Measurements from ENCODE around the gene BCOR. TPM values are rescaled to one million over a fixed set of nuclear protein-coding genes. Genes with fewer than 3 reads are reported as not detected.
A peak's percentile ranks its signal among the peaks of the same experiment; 100 is the strongest.

The BCOR gene
- total RNA-seq, 3 donors from 2014 or later: 11.7 to 28.1 (median 27.9) TPM

DNA sequence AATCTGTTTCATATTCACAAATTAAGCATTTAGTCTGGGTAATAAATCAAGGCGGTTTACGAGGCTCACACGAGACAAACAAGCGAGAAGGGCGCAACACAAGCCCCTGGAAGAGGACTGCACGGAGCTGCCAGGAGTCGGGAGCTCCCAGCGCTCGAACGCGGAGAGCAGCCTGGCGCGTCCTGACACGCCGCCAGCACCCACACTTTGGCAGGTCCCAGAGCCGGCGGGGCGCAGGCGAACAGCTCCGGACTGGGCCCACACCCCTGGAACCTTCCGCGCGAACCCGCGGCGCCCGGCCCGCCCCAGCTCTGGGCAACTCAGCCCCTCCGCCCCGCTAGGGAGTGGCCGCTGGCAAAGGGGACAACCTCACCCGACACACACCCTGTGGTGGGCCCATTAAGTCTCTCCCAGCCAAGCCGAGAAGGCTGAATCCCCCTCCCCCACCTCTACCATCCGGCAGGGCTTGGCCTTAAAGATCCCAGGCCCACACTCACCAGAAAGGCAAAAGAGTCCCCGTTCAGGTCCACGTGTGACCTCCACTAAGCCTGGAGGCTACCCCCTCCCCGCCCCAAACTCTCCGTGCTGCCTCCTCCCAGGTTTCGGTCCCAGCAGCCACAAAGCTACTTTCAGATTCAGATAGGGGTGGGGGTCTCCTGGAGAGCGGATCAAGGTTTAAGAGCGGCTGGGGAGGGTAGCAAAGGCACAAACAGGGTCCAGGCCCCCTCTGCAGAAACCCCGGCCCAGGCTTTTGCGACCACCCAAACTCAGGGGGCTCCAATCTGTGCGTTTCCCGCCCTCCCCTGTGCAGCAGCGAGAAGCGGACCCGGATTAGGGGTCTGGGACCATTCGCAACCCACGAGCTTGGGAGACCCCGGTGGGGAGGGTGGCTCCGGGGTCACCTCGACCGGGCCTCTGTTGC is 47.5 kb upstream of the BCOR start:
- no peak for DNase-seq (ENCODE audit: low spot score in 2 of 2)
- Histone ChIP-seq H3K27me3 (peaks cover 5 to 83% of the 10 kb centered on the region in 2 donors), H3K4me1 (peaks cover 4 to 5% of the 10 kb centered on the region in 2 donors), H3K4me3 (peak overlapping the region; percentile 46 to 75 (median 50)), H3K36me3 (no peaks in the 10 kb centered on the region), H3K9me3 (no peaks in the 10 kb centered on the region), H3K27ac (no peak overlapping the region)
- TF ChIP-seq POLR2AphosphoS5 (IDR thresholded peaks at IDR 0.05) (no peak), CTCF (IDR thresholded peaks at IDR 0.05) (no peak), POLR2A (IDR thresholded peaks at IDR 0.05) (no peak)
- intact Hi-C loops (cut with DNase I; ENCODE audit: low total_unique reads): no loop called here

GRCh38 chrX:40144576-40144975 is 46.8 kb upstream of the BCOR start:
- intact Hi-C loops (cut with DNase I; ENCODE audit: low total_unique reads): no loop called here
- peak overlapping the region in 1 of 3 donors; percentile 75 for H3K4me3 ChIP-seq

GRCh38 chrX:40143987-40144386 is 46.2 kb upstream of the BCOR start:
- Histone ChIP-seq H3K4me1 (peaks cover 4 to 5% of the 10 kb centered on the region in 2 donors), H3K4me3 (no peak overlapping the region), H3K9me3 (no peaks in the 10 kb centered on the region), H3K36me3 (no peaks in the 10 kb centered on the region), H3K27ac (no peak overlapping the region), H3K27me3 (peaks cover 5 to 70% of the 10 kb centered on the region in 2 donors)
- TF ChIP-seq POLR2AphosphoS5 (IDR thresholded peaks at IDR 0.05): no peak
- intact Hi-C loops (cut with DNase I; ENCODE audit: low total_unique reads): no loop called here
- no peak for DNase-seq (ENCODE audit: low spot score in 2 of 2)

More at GRCh38 chrX:40144576-40144975, 46.8 kb upstream of the BCOR start:
- H3K36me3 ChIP-seq: no peaks in the 10 kb centered on the region
- no peak for TF ChIP-seq POLR2AphosphoS5 (IDR thresholded peaks at IDR 0.05)
- TF ChIP-seq POLR2A (IDR thresholded peaks at IDR 0.05): no peak
- no peak for TF ChIP-seq CTCF (IDR thresholded peaks at IDR 0.05)
- DNase-seq (ENCODE audit: low spot score in 2 of 2): no peak
- no peaks in the 10 kb centered on the region for H3K9me3 ChIP-seq
- H3K27ac ChIP-seq: no peak overlapping the region
- H3K4me1 ChIP-seq: peaks cover 4 to 5% of the 10 kb centered on the region in 2 donors
- peaks cover 5 to 76% of the 10 kb centered on the region in 2 donors for H3K27me3 ChIP-seq

DNA sequence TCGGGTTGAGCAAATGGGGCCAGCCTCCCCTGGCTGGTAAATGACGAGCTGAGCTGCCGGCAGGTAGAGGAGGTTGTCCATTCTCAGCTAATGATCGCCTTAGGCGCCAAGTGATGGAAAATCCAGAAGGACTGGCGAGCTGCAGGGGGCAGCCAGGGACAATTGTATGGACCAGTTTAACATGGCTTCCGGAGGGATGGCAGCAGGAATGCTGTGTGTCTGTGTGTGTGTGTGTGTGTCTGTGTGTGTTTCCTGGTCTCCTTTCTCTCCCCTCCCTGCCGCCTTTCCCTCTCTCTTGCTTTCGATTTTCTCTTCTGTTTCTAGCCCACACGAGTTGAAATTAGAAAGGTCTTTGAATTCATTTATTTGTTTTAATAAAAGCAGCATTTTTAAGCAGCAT is 45.2 kb upstream of the BCOR start:
- Histone ChIP-seq H3K36me3 (no peaks in the 10 kb centered on the region), H3K4me3 (no peak overlapping the region), H3K27me3 (peaks cover 5 to 60% of the 10 kb centered on the region in 2 donors), H3K9me3 (no peaks in the 10 kb centered on the region), H3K4me1 (peaks cover 4 to 5% of the 10 kb centered on the region in 2 donors), H3K27ac (no peak overlapping the region)
- TF ChIP-seq POLR2A (IDR thresholded peaks at IDR 0.05): no peak
- TF ChIP-seq POLR2AphosphoS5 (IDR thresholded peaks at IDR 0.05): no peak
- TF ChIP-seq CTCF (IDR thresholded peaks at IDR 0.05): no peak
- DNase-seq (ENCODE audit: low spot score in 2 of 2): no peak
- intact Hi-C loops (cut with DNase I; ENCODE audit: low total_unique reads): no loop called here

- no peak for DNase-seq (ENCODE audit: low spot score in 2 of 2)
- peaks cover 4 to 5% of the 10 kb centered on the region in 2 donors for H3K4me1 ChIP-seq
- TF ChIP-seq CTCF (IDR thresholded peaks at IDR 0.05) (no peak), POLR2AphosphoS5 (IDR thresholded peaks at IDR 0.05) (no peak), POLR2A (IDR thresholded peaks at IDR 0.05) (no peak)
- intact Hi-C loops (cut with DNase I; ENCODE audit: low total_unique reads): no loop called here
- H3K9me3 ChIP-seq: no peaks in the 10 kb centered on the region
- no peak overlapping the region for H3K4me3 ChIP-seq
- peaks cover 5 to 55% of the 10 kb centered on the region in 2 donors for H3K27me3 ChIP-seq
- no peak overlapping the region for H3K27ac ChIP-seq
- no peaks in the 10 kb centered on the region for H3K36me3 ChIP-seq
Observed at GRCh38 chrX:40142417-40142816, 44.7 kb upstream of the BCOR start.

All from breast epithelium (tissue), 4 donors.